Head of caudate nucleus (tissue), 42 donors: ENCODE results near the gene GNB1.
A peak's percentile ranks its signal among the peaks of the same experiment; 100 is the strongest.

Experiments used
- DNase-seq, 42 donors: peaks; one replicate each; pipeline versions ENCODE4 v3.0.0 to v3.0.0-alpha.2; 2020 to 2021; ENCODE audit warnings: mixed read lengths in 7 of 42
- intact Hi-C: fragments of 100-400 bp; cut with DNase I; formaldehyde crosslinking; loops from one replicate; pipeline ENCODE4 v1.15.0; 2022

Gene GNB1

GRCh38 chr1:1924849-1925248 is 34.0 kb upstream of the GNB1 start:
- intact Hi-C loops = no loop called here
- no peak for DNase-seq

GRCh38 chr1:1924386-1924785 is 33.5 kb upstream of the GNB1 start:
- no peak for DNase-seq
- intact Hi-C loops = no loop called here

- DNase-seq = no peak
- intact Hi-C loops = no loop called here
Measured at GRCh38 chr1:1922956-1923833, 32.3 kb upstream of the GNB1 start.

- intact Hi-C loops = no loop called here
- no peak for DNase-seq
Measured at GRCh38 chr1:1922702-1922955, 31.7 kb upstream of the GNB1 start.

GRCh38 chr1:1921901-1922701 is 31.2 kb upstream of the GNB1 start:
- DNase-seq = no peak

GRCh38 chr1:1921459-1921862 is 30.6 kb upstream of the GNB1 start:
- no peak for DNase-seq
- intact Hi-C loops = no loop called here

More at GRCh38 chr1:1921901-1922701, 31.2 kb upstream of the GNB1 start:
- intact Hi-C loops = no loop called here

GRCh38 chr1:1920608-1921458 is 29.9 kb upstream of the GNB1 start:
- intact Hi-C loops = no loop called here
- no peak for DNase-seq

- intact Hi-C loops = no loop called here
- DNase-seq = no peak
Measured at GRCh38 chr1:1920057-1920607, 29.2 kb upstream of the GNB1 start.

GRCh38 chr1:1919304-1920056 is 28.6 kb upstream of the GNB1 start:
- peak; percentile 81 to 96 (median 92) for DNase-seq
- intact Hi-C loops = no loop called here

GRCh38 chr1:1918901-1919303 is 28.0 kb upstream of the GNB1 start, which contains the start of gene TMEM52:
TSS of gene TMEM52 (minus strand) at chr1:1919279. CDS start at chr1:1919265, 14 bp downstream.
- intact Hi-C loops = no loop called here
- no peak for DNase-seq

- intact Hi-C loops = no loop called here
- DNase-seq = no peak
Measured at GRCh38 chr1:1917995-1918900, 27.4 kb upstream of the GNB1 start.

- intact Hi-C loops = no loop called here
- no peak for DNase-seq
Measured at GRCh38 chr1:1917304-1917976, 26.6 kb upstream of the GNB1 start.

GRCh38 chr1:1916851-1917251 is 26.0 kb upstream of the GNB1 start:
- DNase-seq = no peak
- intact Hi-C loops = no loop called here

GRCh38 chr1:1915911-1916840 is 25.3 kb upstream of the GNB1 start:
- intact Hi-C loops = no loop called here
- DNase-seq = no peak

GRCh38 chr1:1914971-1915692 is 24.2 kb upstream of the GNB1 start, which contains the start of gene CALML6:
TSS of gene CALML6 (plus strand) at chr1:1915260. CDS start at chr1:1915281, 21 bp downstream.
- intact Hi-C loops = no loop called here
- DNase-seq = no peak
